ENCODE measurements around the gene KNCN. TPM values are rescaled to one million over a fixed set of nuclear protein-coding genes. Genes with fewer than 3 reads are reported as not detected.

KNCN gene
- total RNA-seq, 1 experiment from 2014 or later, result not detected

GRCh38 chr1:46562498-46562897 lies 11.1 kb upstream of the KNCN start:
- Histone ChIP-seq H3K56ac (ENCODE audit: insufficient read length, low read depth, low read length) (no peak overlapping the region), H2BK15ac (ENCODE audit: low read depth, low read length) (no peak overlapping the region), H4K91ac (ENCODE audit: insufficient read length, low read depth, low read length) (no peak overlapping the region), H2AK5ac (ENCODE audit: insufficient read length, low read length) (no peak overlapping the region), H2AFZ (ENCODE audit: low read length) (no peak overlapping the region), H3K27ac (ENCODE audit: insufficient read length, low read depth, low read length) (no peak overlapping the region), H3K4me1 (ENCODE audit: insufficient read depth, low read length) (no peaks in the 10 kb centered on the region), H3T11ph (ENCODE audit: low read length) (no peak overlapping the region), H3K18ac (ENCODE audit: insufficient read length, low read depth, low read length) (no peak overlapping the region), H3K23ac (ENCODE audit: insufficient read length, low read depth, low read length) (no peak overlapping the region), H3K14ac (ENCODE audit: insufficient read depth, low read length) (no peak overlapping the region; the same call in 1 of the 2 replicates), H4K20me1 (ENCODE audit: control insufficient read depth, insufficient read depth, insufficient read length) (no peaks in the 10 kb centered on the region), H3K79me2 (ENCODE audit: insufficient read depth, low read length) (no peaks in the 10 kb centered on the region), H3K9me3 (ENCODE audit: control insufficient read depth, low read depth, low read length) (no peaks in the 10 kb centered on the region), H3K4me2 (ENCODE audit: insufficient read depth, insufficient read length, low read length) (no peak overlapping the region), H2BK5ac (ENCODE audit: insufficient read length, low read length) (no peak overlapping the region), H3K27me3 (ENCODE audit: insufficient read depth, low read length) (no peaks in the 10 kb centered on the region), H4K5ac (ENCODE audit: insufficient read length, low read depth, low read length) (no peak overlapping the region), H4K8ac (replicated peaks; ENCODE audit: insufficient read length, low read depth, low read length) (no peak overlapping the region), H2BK12ac (ENCODE audit: insufficient read length, low read depth, low read length) (no peak overlapping the region), H3K23me2 (ENCODE audit: insufficient read length, low read depth, low read length, poor library complexity, severe bottlenecking) (no peaks in the 10 kb centered on the region), H3K9ac (ENCODE audit: extremely low read depth, insufficient read length, low read length) (no peak overlapping the region), H2BK120ac (ENCODE audit: low read depth, low read length, poor library complexity, severe bottlenecking) (no peak overlapping the region), H2BK20ac (ENCODE audit: low read depth, low read length, poor library complexity, severe bottlenecking) (no peak overlapping the region), H3K4ac (ENCODE audit: low read depth, low read length) (no peak overlapping the region), H3K79me1 (ENCODE audit: insufficient read depth, low read depth, low read length, poor library complexity, severe bottlenecking) (no peaks in the 10 kb centered on the region)
- peaks cover 0 to 6% (median 0%) of the 10 kb centered on the region in 3 experiments; a peak in 1 of 7 replicates for H3K36me3 Mint-ChIP-seq (ENCODE audit: insufficient read depth in 1 of 3, low read depth in 3 of 3)
- no peak for DNase-seq
- no peaks in the 10 kb centered on the region for H3K27me3 Mint-ChIP-seq (ENCODE audit: low read depth)
- H3K4me1 Mint-ChIP-seq, result peaks cover 3 to 11% of the 10 kb centered on the region in 2 experiments
- TF ChIP-seq, protein P1, sequence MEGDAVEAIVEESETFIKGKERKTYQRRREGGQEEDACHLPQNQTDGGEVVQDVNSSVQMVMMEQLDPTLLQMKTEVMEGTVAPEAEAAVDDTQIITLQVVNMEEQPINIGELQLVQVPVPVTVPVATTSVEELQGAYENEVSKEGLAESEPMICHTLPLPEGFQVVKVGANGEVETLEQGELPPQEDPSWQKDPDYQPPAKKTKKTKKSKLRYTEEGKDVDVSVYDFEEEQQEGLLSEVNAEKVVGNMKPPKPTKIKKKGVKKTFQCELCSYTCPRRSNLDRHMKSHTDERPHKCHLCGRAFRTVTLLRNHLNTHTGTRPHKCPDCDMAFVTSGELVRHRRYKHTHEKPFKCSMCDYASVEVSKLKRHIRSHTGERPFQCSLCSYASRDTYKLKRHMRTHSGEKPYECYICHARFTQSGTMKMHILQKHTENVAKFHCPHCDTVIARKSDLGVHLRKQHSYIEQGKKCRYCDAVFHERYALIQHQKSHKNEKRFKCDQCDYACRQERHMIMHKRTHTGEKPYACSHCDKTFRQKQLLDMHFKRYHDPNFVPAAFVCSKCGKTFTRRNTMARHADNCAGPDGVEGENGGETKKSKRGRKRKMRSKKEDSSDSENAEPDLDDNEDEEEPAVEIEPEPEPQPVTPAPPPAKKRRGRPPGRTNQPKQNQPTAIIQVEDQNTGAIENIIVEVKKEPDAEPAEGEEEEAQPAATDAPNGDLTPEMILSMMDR (conservative IDR thresholded peaks at IDR 0.05), result no peak
- no peak overlapping the region for H3K27ac Mint-ChIP-seq
- H3K9me3 Mint-ChIP-seq, result no peaks in the 10 kb centered on the region
- WGBS (ENCODE audit: extremely low coverage, insufficient read length, low lambda C conversion rate), result no CpG with 5 or more reads among the region's 15 CpGs
- H3K4me3 Mint-ChIP-seq, result no peak overlapping the region
